H1 (cell line): Measurements from ENCODE around the gene PRDM15. TPM values are rescaled to one million over a fixed set of nuclear protein-coding genes. Genes with fewer than 3 reads are reported as not detected.
A peak's percentile ranks its signal among the peaks of the same experiment; 100 is the strongest.

Source experiments
- CTCF ChIA-PET: fragments of 300-600 bp; sonication (Branson Sonifier 250); formaldehyde crosslinking; loops from one replicate; lab custom pipeline; 2021; ENCODE audit not compliant: partially characterized antibody; lab: Charles Lee
- POLR2A ChIA-PET: fragments of 300-600 bp; sonication (Branson Sonifier 250); formaldehyde crosslinking; loops from one replicate; lab custom pipeline; 2021; ENCODE audit warnings: inconsistent platforms; ENCODE audit not compliant: partially characterized antibody; lab: Charles Lee
- DNase-seq, 2 experiments: peaks; one replicate each; pipeline versions ENCODE4 v3.0.0 to v3.0.0-alpha.2; 2010 to 2022; ENCODE audit warnings: low spot score in 2 of 2, low read depth in 1 of 2, mixed read lengths in 1 of 2
- FAIRE-seq: peaks from 2 replicates; lab custom pipeline; 2011; peaks lifted over from hg19 to GRCh38; lab: Jason Lieb, UNC
- H2AFZ ChIP-seq: 2 replicates; pipeline ENCODE4 v1.8.1; 2012; ENCODE audit warnings: low read length, inconsistent platforms
- H2AK5ac ChIP-seq: 2 replicates; pipeline ENCODE4 v1.6.1; 2013; ENCODE audit warnings: low read depth, low read length
- H2BK120ac ChIP-seq: replicated peaks from 2 replicates; pipeline ENCODE3; 2013; ENCODE audit warnings: low read depth, low read length, inconsistent platforms
- H2BK12ac ChIP-seq: 2 replicates; pipeline ENCODE4 v1.6.1; 2013; ENCODE audit warnings: low read depth, low read length
- H2BK15ac ChIP-seq: 2 replicates; pipeline ENCODE4 v1.6.1; 2013; ENCODE audit warnings: low read length
- H2BK20ac ChIP-seq: 2 replicates; pipeline ENCODE4 v1.6.1; 2013; ENCODE audit warnings: low read length
- H2BK5ac ChIP-seq: 2 replicates; pipeline ENCODE4 v1.6.1; 2013; ENCODE audit warnings: low read depth, low read length
- H3K14ac ChIP-seq: 2 replicates; pipeline ENCODE4 v1.6.1; 2013; ENCODE audit warnings: inconsistent platforms; ENCODE audit not compliant: insufficient read length
- H3K18ac ChIP-seq: 2 replicates; pipeline ENCODE4 v1.6.1; 2013; ENCODE audit warnings: low read length; ENCODE audit errors: extremely low read depth
- H3K23ac ChIP-seq: 2 replicates; pipeline ENCODE4 v1.6.1; 2013; ENCODE audit warnings: inconsistent platforms; ENCODE audit not compliant: insufficient read length
- H3K23me2 ChIP-seq: 2 replicates; pipeline ENCODE4 v1.6.1; 2013; ENCODE audit warnings: low read depth, low read length
- H3K27ac ChIP-seq: 2 replicates; pipeline ENCODE4 v1.6.1; 2011; ENCODE audit warnings: low read depth, low read length, inconsistent platforms
- H3K27me3 ChIP-seq, 4 experiments: replicated peaks in 1 of 4; 1 replicate in 1 of 4; 2 replicates in 3 of 4; pipeline versions ENCODE4 v1.6.1 to v1.8.1; 2011 to 2013; ENCODE audit warnings: low read length in 3 of 4, mild to moderate bottlenecking in 3 of 4, inconsistent platforms in 2 of 4, mixed read lengths in 2 of 4, moderate library complexity in 1 of 4; ENCODE audit not compliant: control insufficient read depth in 3 of 4, insufficient read depth in 3 of 4; ENCODE audit errors: extremely low read depth in 1 of 4
- H3K36me3 ChIP-seq, 4 experiments: 2 replicates each; pipeline versions ENCODE4 v1.6.1 to v1.8.1; 2011 to 2013; ENCODE audit warnings: mild to moderate bottlenecking in 4 of 4, low read length in 3 of 4, moderate library complexity in 2 of 4, control low read depth in 1 of 4, inconsistent platforms in 1 of 4; ENCODE audit not compliant: insufficient read depth in 4 of 4, control insufficient read depth in 2 of 4
- H3K4ac ChIP-seq: replicated peaks from 2 replicates; pipeline ENCODE3; 2013; ENCODE audit warnings: low read length, low read depth, mixed read lengths, inconsistent platforms; ENCODE audit not compliant: insufficient read length
- H3K4me1 ChIP-seq, 4 experiments: replicated peaks in 1 of 4; 1 replicate in 1 of 4; 2 replicates in 3 of 4; pipeline versions ENCODE4 v1.6.1 to v1.8.1; 2011 to 2013; ENCODE audit warnings: low read length in 3 of 4, inconsistent platforms in 2 of 4, mixed read lengths in 1 of 4; ENCODE audit not compliant: insufficient read depth in 4 of 4, control insufficient read depth in 3 of 4
- H3K4me2 ChIP-seq, 2 experiments: 2 replicates each; pipeline versions ENCODE4 v1.6.1 to v1.8.1; 2011 to 2013; ENCODE audit warnings: low read depth in 2 of 2, low read length in 2 of 2, control low read depth in 1 of 2, inconsistent platforms in 1 of 2, mild to moderate bottlenecking in 1 of 2; ENCODE audit not compliant: insufficient read depth in 1 of 2
- H3K4me3 ChIP-seq, 4 experiments: fragments of 200-600, 300-600 bp in 1 of 4; sonication (generic), shearing (Covaris generic), sonication (Bioruptor Twin) in 1 of 4; 2 replicates each; pipeline versions ENCODE4 v1.5.1 to v1.8.1; 2011 to 2016; ENCODE audit warnings: low read length in 4 of 4, low read depth in 3 of 4, control low read depth in 2 of 4, inconsistent platforms in 2 of 4, mild to moderate bottlenecking in 2 of 4, mixed read lengths in 1 of 4, moderate library complexity in 1 of 4; ENCODE audit not compliant: insufficient read depth in 2 of 4; ENCODE audit errors: extremely low read depth in 1 of 4
- H3K56ac ChIP-seq: replicated peaks from 2 replicates; pipeline ENCODE3; 2013; ENCODE audit warnings: low read depth, mild to moderate bottlenecking, mixed read lengths, low read length, inconsistent platforms; ENCODE audit not compliant: insufficient read length
- H3K79me1 ChIP-seq: 2 replicates; pipeline ENCODE4 v1.6.1; 2013; ENCODE audit warnings: low read depth, low read length, control low read depth
- H3K79me2 ChIP-seq, 2 experiments: 2 replicates each; pipeline versions ENCODE4 v1.6.1 to v1.8.1; 2012 to 2013; ENCODE audit warnings: low read length in 2 of 2, mild to moderate bottlenecking in 2 of 2, inconsistent platforms in 1 of 2; ENCODE audit not compliant: insufficient read depth in 2 of 2, control insufficient read depth in 1 of 2
- H3K9ac ChIP-seq, 4 experiments: replicated peaks in 1 of 4; 1 replicate in 1 of 4; 2 replicates in 3 of 4; pipeline versions ENCODE4 v1.6.1 to v1.8.1; 2011 to 2013; ENCODE audit warnings: low read depth in 3 of 4, low read length in 3 of 4, control low read depth in 2 of 4, mild to moderate bottlenecking in 2 of 4, moderate library complexity in 2 of 4, inconsistent platforms in 1 of 4; ENCODE audit errors: extremely low read depth in 1 of 4
- H3K9me3 ChIP-seq, 2 experiments: 2 replicates each; pipeline versions ENCODE4 v1.6.1 to v1.8.1; 2012 to 2013; ENCODE audit warnings: mild to moderate bottlenecking in 2 of 2, moderate library complexity in 2 of 2, control low read depth in 1 of 2, inconsistent platforms in 1 of 2, low read depth in 1 of 2, low read length in 1 of 2, mixed read lengths in 1 of 2; ENCODE audit not compliant: insufficient read depth in 2 of 2
- H4K20me1 ChIP-seq, 2 experiments: replicated peaks in 1 of 2; 2 replicates each; pipeline versions ENCODE3 to v1.8.1; 2011 to 2013; ENCODE audit warnings: inconsistent platforms in 2 of 2, low read length in 2 of 2, mild to moderate bottlenecking in 1 of 2; ENCODE audit not compliant: insufficient read depth in 2 of 2, control insufficient read depth in 1 of 2
- H4K5ac ChIP-seq: 2 replicates; pipeline ENCODE4 v1.6.1; 2013; ENCODE audit warnings: low read length, low read depth, mixed read lengths, inconsistent platforms; ENCODE audit not compliant: insufficient read length
- H4K8ac ChIP-seq: 2 replicates; pipeline ENCODE4 v1.8.0; 2013; ENCODE audit warnings: mild to moderate bottlenecking, moderate library complexity, low read length, inconsistent platforms; ENCODE audit not compliant: insufficient read depth; ENCODE audit errors: extremely low read depth
- H4K91ac ChIP-seq: replicated peaks from 2 replicates; pipeline ENCODE3; 2013; ENCODE audit warnings: low read length, mixed read lengths, inconsistent platforms; ENCODE audit not compliant: insufficient read length
- EZH2 ChIP-seq: fragments of 200-600 bp; sonication (generic); IDR thresholded peaks from 2 replicates; pipeline ENCODE4 v1.7.1; 2012; ENCODE audit warnings: low read depth, mild to moderate bottlenecking, moderate library complexity, low read length, inconsistent platforms; ENCODE audit not compliant: severe bottlenecking
- WGBS, 2 experiments: shearing (Covaris generic) in 1 of 2; methylation state at CpG; one replicate each; pipeline versions ENCODE4 v1.1.6 to v1.1.7; 2013 to 2015; ENCODE audit warnings: low lambda C conversion rate in 2 of 2, mixed read lengths in 2 of 2, inconsistent platforms in 1 of 2, low coverage in 1 of 2, missing lambda C conversion rate in 1 of 2; ENCODE audit not compliant: insufficient replicate concordance in 2 of 2, insufficient coverage in 1 of 2, insufficient read length in 1 of 2; ENCODE audit errors: extremely low coverage in 1 of 2, missing lambda C conversion rate in 1 of 2; 5-methylcytosine and 5-hydroxymethylcytosine counted together
- polyA plus RNA-seq, 7 experiments: library from polyadenylated mRNA; depleted of rRNA in 3 of 7; stranded (reverse) in 5 of 7; unstranded in 2 of 7; fragments of >200 nt in 5 of 7; fragments of 200-250 nt in 2 of 7; gene quantifications; 1 replicate in 5 of 7; 2 replicates in 1 of 7; 4 replicates in 1 of 7; pipeline versions ENCODE4 v1.2.1 to v1.2.3, GENCODE V29; 2011 to 2013; ENCODE audit warnings: missing spikeins in 2 of 7, mixed read lengths in 2 of 7
- total RNA-seq: library from RNA; stranded (reverse); fragmentation: NEBNext Ultra II Directional; extraction: Animal tissue kit (Norgen Biotek cat#: 25700); gene quantifications from 2 replicates; pipeline ENCODE4 v1.2.1, GENCODE V29; 2021

PRDM15 gene
- total and polyA plus RNA-seq, 2 of the 8 experiments (the other 6 are each of a cell fraction or from before 2014, with no cell fraction given) = 9.7 to 10.5 TPM

- 69% methylated on average over 4 of the region's 4 CpGs; no CpG with 5 or more reads in 1 of the 2 experiments for WGBS, 2 experiments
- no peaks in the 10 kb centered on the region for H3K79me2 ChIP-seq
- no peak for FAIRE-seq
Measured at GRCh38 chr21:41925767-41926116, 46.6 kb upstream of the PRDM15 start.

More at GRCh38 chr21:41925767-41926116, 46.6 kb upstream of the PRDM15 start:
- no peaks in the 10 kb centered on the region for H3K9me3 ChIP-seq
- no peak for TF ChIP-seq EZH2
- peaks cover 4 to 16% (median 9%) of the 10 kb centered on the region in 4 experiments for H3K4me1 ChIP-seq
- H3K27me3 ChIP-seq = no peaks in the 10 kb centered on the region
- H2BK12ac ChIP-seq = no peak overlapping the region
- ChIA-PET CTCF (interaction anchor here (1.0 kb wide), 1 partner anchor 192 kb away, joined by 3 read pairs; no protein-coding TSS in a partner anchor), POLR2A (interaction anchor here (0.6 to 1.4 kb wide), 3 partner anchors 10 to 46 kb away, joined by 3 read pairs; no protein-coding TSS in a partner anchor)
- H2AFZ ChIP-seq = no peak overlapping the region
- no peak overlapping the region for H2BK120ac ChIP-seq
- H3K14ac ChIP-seq = no peak overlapping the region
- no peak overlapping the region; the same call in 1 of the 2 replicates for H2BK20ac ChIP-seq
- H3K9ac ChIP-seq = no peak overlapping the region
- H3K56ac ChIP-seq = no peak overlapping the region
- H3K23ac ChIP-seq = no peak overlapping the region
- peak overlapping the region in 2 of 4 experiments; percentile 14 to 17; a peak in 1 of 8 replicates for H3K4me3 ChIP-seq
- peak overlapping the region; percentile 73 for H4K91ac ChIP-seq
- no peak overlapping the region for H3K18ac ChIP-seq
- no peak overlapping the region for H3K27ac ChIP-seq
- no peak overlapping the region for H2BK5ac ChIP-seq
- H4K20me1 ChIP-seq = no peaks in the 10 kb centered on the region
- peak overlapping the region; percentile 93; the same call in 1 of the 2 replicates for H2AK5ac ChIP-seq
- no peaks in the 10 kb centered on the region for H3K23me2 ChIP-seq
- H4K5ac ChIP-seq = no peak overlapping the region
- H4K8ac ChIP-seq = no peak overlapping the region
- no peaks in the 10 kb centered on the region for H3K36me3 ChIP-seq
- no peak overlapping the region for H3K4ac ChIP-seq
- H3K79me1 ChIP-seq = no peaks in the 10 kb centered on the region; the same call in 1 of the 2 replicates
- DNase-seq = no peak
- no peak overlapping the region for H2BK15ac ChIP-seq
- peak overlapping the region; percentile 38 to 42 for H3K4me2 ChIP-seq
